ENCODE results near the gene AMN.

GRCh38 chr14:102932484-102933248, 10.2 kb downstream of the AMN start:
- TF ChIP-seq CTCF (conservative IDR thresholded peaks at IDR 0.05; ENCODE audit: low read length) (no peak), EZH2phosphoT487 (IDR thresholded peaks at IDR 0.05; ENCODE audit: borderline replicate concordance, low read depth, low read length) (no peak)
